ENCODE data around the gene COMT. TPM values are rescaled to one million over a fixed set of nuclear protein-coding genes. Genes with fewer than 3 reads are reported as not detected.

COMT gene
- total RNA-seq, 1 experiment from 2014 or later = 288 TPM

GRCh38 chr22:19962246-19962908 is 20.8 kb downstream of the COMT start:
- Histone ChIP-seq H3K36me3 (peaks cover 62% of the 10 kb centered on the region), H3K4me1 (replicated peaks) (no peaks in the 10 kb centered on the region), H3K27ac (no peak overlapping the region), H3K27me3 (replicated peaks) (no peaks in the 10 kb centered on the region), H3K4me3 (no peak overlapping the region), H3K9me3 (replicated peaks) (no peaks in the 10 kb centered on the region)
- DNase-seq (ENCODE audit: low read depth in 1 of 2, low spot score in 2 of 2) = peak; percentile 33 to 78

GRCh38 chr22:19962909-19963806 is 21.6 kb downstream of the COMT start:
- H3K4me3 ChIP-seq = no peak overlapping the region
- H3K9me3 ChIP-seq (replicated peaks) = no peaks in the 10 kb centered on the region
- no peaks in the 10 kb centered on the region for H3K4me1 ChIP-seq (replicated peaks)
- no peaks in the 10 kb centered on the region for H3K27me3 ChIP-seq (replicated peaks)
- H3K27ac ChIP-seq = no peak overlapping the region
- no peak for DNase-seq (ENCODE audit: low read depth in 1 of 2, low spot score in 2 of 2)
- peaks cover 70% of the 10 kb centered on the region for H3K36me3 ChIP-seq

GRCh38 chr22:19963863-19964642 is 22.5 kb downstream of the COMT start:
- Histone ChIP-seq H3K27me3 (replicated peaks) (no peaks in the 10 kb centered on the region), H3K9me3 (replicated peaks) (no peaks in the 10 kb centered on the region), H3K4me3 (no peak overlapping the region), H3K4me1 (replicated peaks) (no peaks in the 10 kb centered on the region), H3K27ac (no peak overlapping the region), H3K36me3 (peaks cover 73% of the 10 kb centered on the region)
- no peak for DNase-seq (ENCODE audit: low read depth in 1 of 2, low spot score in 2 of 2)

GRCh38 chr22:19964701-19965386 is 23.3 kb downstream of the COMT start:
- Histone ChIP-seq H3K36me3 (peaks cover 79% of the 10 kb centered on the region), H3K27ac (no peak overlapping the region), H3K4me1 (replicated peaks) (no peaks in the 10 kb centered on the region), H3K9me3 (replicated peaks) (no peaks in the 10 kb centered on the region), H3K27me3 (replicated peaks) (no peaks in the 10 kb centered on the region), H3K4me3 (no peak overlapping the region)
- no peak for DNase-seq (ENCODE audit: low read depth in 1 of 2, low spot score in 2 of 2)

GRCh38 chr22:19965771-19966709 is 24.5 kb downstream of the COMT start:
- Histone ChIP-seq H3K9me3 (replicated peaks) (no peaks in the 10 kb centered on the region), H3K4me3 (no peak overlapping the region), H3K27ac (no peak overlapping the region), H3K4me1 (replicated peaks) (no peaks in the 10 kb centered on the region), H3K36me3 (peaks cover 82% of the 10 kb centered on the region), H3K27me3 (replicated peaks) (no peaks in the 10 kb centered on the region)
- no peak for DNase-seq (ENCODE audit: low read depth in 1 of 2, low spot score in 2 of 2)

- Histone ChIP-seq H3K27me3 (replicated peaks) (no peaks in the 10 kb centered on the region), H3K4me1 (replicated peaks) (no peaks in the 10 kb centered on the region), H3K27ac (no peak overlapping the region), H3K9me3 (replicated peaks) (no peaks in the 10 kb centered on the region), H3K4me3 (no peak overlapping the region), H3K36me3 (peaks cover 73% of the 10 kb centered on the region)
- no peak for DNase-seq (ENCODE audit: low read depth in 1 of 2, low spot score in 2 of 2)
Observed at GRCh38 chr22:19966908-19967750, 25.6 kb downstream of the COMT start.

- no peaks in the 10 kb centered on the region for H3K9me3 ChIP-seq (replicated peaks)
- H3K27ac ChIP-seq = no peak overlapping the region
- H3K36me3 ChIP-seq = peaks cover 65% of the 10 kb centered on the region
- no peak for DNase-seq (ENCODE audit: low read depth in 1 of 2, low spot score in 2 of 2)
- no peaks in the 10 kb centered on the region for H3K27me3 ChIP-seq (replicated peaks)
- no peaks in the 10 kb centered on the region for H3K4me1 ChIP-seq (replicated peaks)
- H3K4me3 ChIP-seq = no peak overlapping the region
Observed at GRCh38 chr22:19967850-19968449, 26.4 kb downstream of the COMT start.

GRCh38 chr22:19968450-19968891 is 26.9 kb downstream of the COMT start:
- Histone ChIP-seq H3K27me3 (replicated peaks) (no peaks in the 10 kb centered on the region), H3K27ac (no peak overlapping the region), H3K4me1 (replicated peaks) (no peaks in the 10 kb centered on the region), H3K36me3 (peaks cover 60% of the 10 kb centered on the region), H3K9me3 (replicated peaks) (no peaks in the 10 kb centered on the region), H3K4me3 (no peak overlapping the region)
- DNase-seq (ENCODE audit: low read depth in 1 of 2, low spot score in 2 of 2) = no peak

GRCh38 chr22:19969141-19969928 is 27.8 kb downstream of the COMT start:
- Histone ChIP-seq H3K27ac (no peak overlapping the region), H3K27me3 (replicated peaks) (no peaks in the 10 kb centered on the region), H3K4me3 (no peak overlapping the region), H3K36me3 (peaks cover 51% of the 10 kb centered on the region), H3K4me1 (replicated peaks) (0 out of 2 replicates have a peak, but pooled peaks cover 3% of the 10 kb centered on the region), H3K9me3 (replicated peaks) (no peaks in the 10 kb centered on the region)
- DNase-seq (ENCODE audit: low read depth in 1 of 2, low spot score in 2 of 2) = no peak

- no peaks in the 10 kb centered on the region for H3K27me3 ChIP-seq (replicated peaks)
- H3K27ac ChIP-seq = no peak overlapping the region
- 0 out of 2 replicates have a peak, but pooled peaks cover 3% of the 10 kb centered on the region for H3K4me1 ChIP-seq (replicated peaks)
- H3K4me3 ChIP-seq = no peak overlapping the region
- H3K9me3 ChIP-seq (replicated peaks) = no peaks in the 10 kb centered on the region
- H3K36me3 ChIP-seq = peaks cover 44% of the 10 kb centered on the region
- DNase-seq (ENCODE audit: low read depth in 1 of 2, low spot score in 2 of 2) = no peak
Observed at GRCh38 chr22:19970031-19970478, 28.5 kb downstream of the COMT start.

All from SJSA1 (cell line).